ENCODE results near the gene KNDC1.

KNDC1 gene

DNA sequence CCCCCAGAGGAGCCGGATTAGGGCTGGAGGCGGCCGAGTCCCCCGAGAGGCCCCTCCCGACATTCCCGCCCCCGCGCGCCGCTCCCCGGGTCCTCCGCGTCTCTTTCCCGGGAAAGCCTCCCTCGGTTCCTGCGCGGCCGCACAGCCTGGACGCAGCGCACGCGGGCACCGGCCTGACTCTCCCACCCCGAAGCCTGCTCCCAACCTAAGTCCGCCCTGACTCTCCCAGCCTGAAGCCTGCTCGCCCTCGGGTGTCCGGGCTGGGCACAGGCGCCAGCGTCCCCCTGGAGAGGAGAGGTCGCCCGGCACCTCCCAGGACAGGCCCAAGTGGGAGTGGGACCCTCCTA is 77.2 kb downstream of the KNDC1 start:
- H3K4me3 ChIP-seq (ENCODE audit: insufficient read length, low read depth): peak overlapping the region; percentile 54
- H3K9me3 ChIP-seq (ENCODE audit: insufficient read depth, low read length): no peaks in the 10 kb centered on the region
- H3K4me1 ChIP-seq (ENCODE audit: insufficient read depth, insufficient read length): peaks cover 12% of the 10 kb centered on the region
- H3K9ac ChIP-seq (ENCODE audit: insufficient read length, low read depth): peak overlapping the region; percentile 72
- no peak for TF ChIP-seq YY1 (IDR thresholded peaks at IDR 0.05; ENCODE audit: insufficient read depth, insufficient read length)
- no peak for TF ChIP-seq ZNF274 (IDR thresholded peaks at IDR 0.05; ENCODE audit: low read depth, low read length)
- TF ChIP-seq SUZ12 (IDR thresholded peaks at IDR 0.05; ENCODE audit: extremely low read depth, insufficient read depth, insufficient read length): no peak
- no peak for DNase-seq (ENCODE audit: low read depth, low spot score)
- peaks cover 82% of the 10 kb centered on the region for H3K27me3 ChIP-seq (ENCODE audit: insufficient read depth, insufficient read length)
- no peaks in the 10 kb centered on the region for H3K36me3 ChIP-seq (ENCODE audit: insufficient read depth, insufficient read length, low read length)

DNA sequence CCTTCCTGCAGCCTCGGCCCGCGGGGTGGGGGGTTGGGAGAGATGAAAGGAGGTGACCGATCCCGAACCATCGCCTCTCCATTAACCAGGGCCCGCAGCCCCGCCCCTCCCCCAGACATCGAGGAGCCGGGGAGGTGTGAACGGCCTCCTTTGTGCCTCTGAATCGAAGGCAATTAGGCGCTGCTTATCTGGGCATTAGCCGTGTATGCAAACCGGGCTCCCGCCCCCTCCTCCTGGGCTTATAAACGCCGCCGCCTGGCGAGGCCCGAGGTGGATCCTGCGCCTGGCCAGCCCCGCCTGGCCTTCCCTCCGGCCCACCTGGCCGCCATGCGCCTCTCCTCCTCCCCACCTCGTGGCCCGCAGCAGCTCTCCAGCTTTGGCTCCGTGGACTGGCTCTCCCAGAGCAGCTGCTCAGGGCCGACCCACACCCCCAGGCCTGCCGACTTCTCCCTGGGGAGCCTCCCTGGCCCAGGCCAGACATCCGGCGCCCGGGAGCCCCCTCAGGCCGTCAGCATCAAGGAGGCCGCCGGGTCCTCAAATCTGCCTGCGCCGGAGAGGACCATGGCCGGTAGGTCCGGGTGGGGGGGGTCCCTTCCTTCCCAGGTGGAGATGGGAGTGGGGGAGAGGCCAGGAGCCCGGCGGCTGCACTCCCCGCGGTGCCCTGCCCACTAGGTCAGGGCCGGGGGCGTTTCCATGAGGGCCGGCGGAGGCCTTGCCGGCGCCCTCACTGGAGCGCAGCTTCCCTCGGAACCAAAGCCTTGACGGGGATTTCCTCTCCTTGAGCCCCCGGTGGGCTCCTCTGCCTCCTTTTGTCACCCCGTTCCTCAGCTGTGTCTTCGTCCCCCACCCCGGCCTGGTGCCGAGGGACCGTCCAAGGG is 77.8 kb downstream of the KNDC1 start, which contains the start of gene VENTX:
Gene VENTX (plus strand): TSS at position 268 of the 878 bp plus-strand sequence. CDS start 60 bp downstream, at position 328.
- Histone ChIP-seq H3K4me3 (ENCODE audit: insufficient read length, low read depth) (peak within 1 kb of the TSS; percentile 54), H3K27me3 (ENCODE audit: insufficient read depth, insufficient read length) (peaks cover 87% of the 10 kb centered on the region), H3K9me3 (ENCODE audit: insufficient read depth, low read length) (no peaks in the 10 kb centered on the region), H3K9ac (ENCODE audit: insufficient read length, low read depth) (peak within 1 kb of the TSS; percentile 72), H3K36me3 (ENCODE audit: insufficient read depth, insufficient read length, low read length) (no peaks in the 10 kb centered on the region), H3K4me1 (ENCODE audit: insufficient read depth, insufficient read length) (peaks cover 12% of the 10 kb centered on the region)
- peak; percentile 80 for DNase-seq (ENCODE audit: low read depth, low spot score)
- TF ChIP-seq ZNF274 (IDR thresholded peaks at IDR 0.05; ENCODE audit: low read depth, low read length): no peak
- TF ChIP-seq YY1 (IDR thresholded peaks at IDR 0.05; ENCODE audit: insufficient read depth, insufficient read length): no peak
- no peak for TF ChIP-seq SUZ12 (IDR thresholded peaks at IDR 0.05; ENCODE audit: extremely low read depth, insufficient read depth, insufficient read length)

DNA sequence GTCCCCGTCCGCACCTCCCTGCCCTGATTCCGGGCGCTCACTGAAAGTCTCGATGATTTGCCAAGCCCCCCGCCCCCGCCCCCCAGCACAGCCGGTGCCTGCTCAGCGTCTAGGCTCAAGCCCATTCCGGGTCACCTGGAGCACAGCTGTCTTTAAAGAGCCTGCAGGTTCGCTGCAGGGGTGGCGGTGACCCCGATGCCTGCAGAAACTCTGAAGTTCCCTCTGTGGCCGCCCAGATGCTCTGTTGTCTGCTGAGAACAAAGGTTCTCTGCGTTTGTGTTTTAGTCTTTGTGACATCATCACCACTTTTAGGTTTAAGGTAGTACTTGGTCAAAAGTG is 78.4 kb downstream of the KNDC1 start:
- Histone ChIP-seq H3K4me1 (ENCODE audit: insufficient read depth, insufficient read length) (peaks cover 9% of the 10 kb centered on the region), H3K27me3 (ENCODE audit: insufficient read depth, insufficient read length) (peaks cover 87% of the 10 kb centered on the region), H3K9me3 (ENCODE audit: insufficient read depth, low read length) (no peaks in the 10 kb centered on the region), H3K36me3 (ENCODE audit: insufficient read depth, insufficient read length, low read length) (no peaks in the 10 kb centered on the region), H3K9ac (ENCODE audit: insufficient read length, low read depth) (peak overlapping the region; percentile 72), H3K4me3 (ENCODE audit: insufficient read length, low read depth) (peak overlapping the region; percentile 50)
- TF ChIP-seq ZNF274 (IDR thresholded peaks at IDR 0.05; ENCODE audit: low read depth, low read length): no peak
- TF ChIP-seq SUZ12 (IDR thresholded peaks at IDR 0.05; ENCODE audit: extremely low read depth, insufficient read depth, insufficient read length): no peak
- no peak for TF ChIP-seq YY1 (IDR thresholded peaks at IDR 0.05; ENCODE audit: insufficient read depth, insufficient read length)
- no peak for DNase-seq (ENCODE audit: low read depth, low spot score)

GRCh38 chr10:133239990-133240389 is 80.0 kb downstream of the KNDC1 start:
- DNase-seq (ENCODE audit: low read depth, low spot score): no peak
- Histone ChIP-seq H3K9me3 (ENCODE audit: insufficient read depth, low read length) (no peaks in the 10 kb centered on the region), H3K4me3 (ENCODE audit: insufficient read length, low read depth) (no peak overlapping the region), H3K36me3 (ENCODE audit: insufficient read depth, insufficient read length, low read length) (no peaks in the 10 kb centered on the region), H3K27me3 (ENCODE audit: insufficient read depth, insufficient read length) (peaks cover 85% of the 10 kb centered on the region), H3K4me1 (ENCODE audit: insufficient read depth, insufficient read length) (peaks cover 8% of the 10 kb centered on the region), H3K9ac (ENCODE audit: insufficient read length, low read depth) (no peak overlapping the region)
- TF ChIP-seq ZNF274 (IDR thresholded peaks at IDR 0.05; ENCODE audit: low read depth, low read length) (no peak), YY1 (IDR thresholded peaks at IDR 0.05; ENCODE audit: insufficient read depth, insufficient read length) (no peak), SUZ12 (IDR thresholded peaks at IDR 0.05; ENCODE audit: extremely low read depth, insufficient read depth, insufficient read length) (no peak)

DNA sequence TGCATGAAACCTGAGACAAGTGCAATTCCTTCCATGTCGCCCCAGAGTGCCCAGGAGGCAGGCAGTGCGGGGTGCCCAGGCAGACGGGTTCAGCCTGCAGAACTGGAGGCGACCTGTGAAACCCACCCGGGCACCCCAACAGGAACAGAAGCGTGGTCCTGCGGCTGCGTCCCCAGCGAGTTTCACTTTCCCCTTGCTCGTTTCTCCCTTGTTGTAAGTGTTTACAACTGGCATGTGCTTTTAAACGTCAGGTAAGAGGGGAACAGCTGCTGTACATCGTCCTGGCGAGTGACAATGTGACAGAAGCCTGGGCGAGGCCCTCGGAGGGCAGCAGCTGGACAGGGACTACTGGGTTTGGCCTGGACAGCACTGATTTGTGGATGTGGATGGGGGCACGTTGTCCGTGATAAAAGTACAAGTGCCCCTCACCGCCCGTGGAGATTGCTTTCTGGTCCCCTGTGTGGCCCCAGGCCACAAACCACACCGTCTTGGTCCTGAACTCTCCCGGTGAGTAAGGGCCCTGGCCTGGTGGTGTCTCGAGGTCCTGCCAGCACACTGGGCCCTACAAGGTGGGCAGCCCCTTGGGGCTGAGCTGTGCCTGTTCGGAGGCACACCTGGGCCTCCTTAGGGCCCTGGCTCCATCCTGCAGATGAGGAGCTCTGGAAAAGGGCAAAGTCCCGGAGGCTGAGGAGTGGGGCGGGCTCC is 81.6 kb downstream of the KNDC1 start:
- Histone ChIP-seq H3K36me3 (ENCODE audit: insufficient read depth, insufficient read length, low read length) (no peaks in the 10 kb centered on the region), H3K4me3 (ENCODE audit: insufficient read length, low read depth) (no peak overlapping the region), H3K27me3 (ENCODE audit: insufficient read depth, insufficient read length) (peaks cover 72% of the 10 kb centered on the region), H3K4me1 (ENCODE audit: insufficient read depth, insufficient read length) (peaks cover 11% of the 10 kb centered on the region), H3K9ac (ENCODE audit: insufficient read length, low read depth) (no peak overlapping the region), H3K9me3 (ENCODE audit: insufficient read depth, low read length) (no peaks in the 10 kb centered on the region)
- TF ChIP-seq ZNF274 (IDR thresholded peaks at IDR 0.05; ENCODE audit: low read depth, low read length) (no peak), SUZ12 (IDR thresholded peaks at IDR 0.05; ENCODE audit: extremely low read depth, insufficient read depth, insufficient read length) (no peak), YY1 (IDR thresholded peaks at IDR 0.05; ENCODE audit: insufficient read depth, insufficient read length) (no peak)
- no peak for DNase-seq (ENCODE audit: low read depth, low spot score)

GRCh38 chr10:133242611-133243356 is 82.8 kb downstream of the KNDC1 start:
- Histone ChIP-seq H3K4me1 (ENCODE audit: insufficient read depth, insufficient read length) (peaks cover 9% of the 10 kb centered on the region), H3K36me3 (ENCODE audit: insufficient read depth, insufficient read length, low read length) (no peaks in the 10 kb centered on the region), H3K9ac (ENCODE audit: insufficient read length, low read depth) (no peak overlapping the region), H3K27me3 (ENCODE audit: insufficient read depth, insufficient read length) (peaks cover 63% of the 10 kb centered on the region), H3K4me3 (ENCODE audit: insufficient read length, low read depth) (no peak overlapping the region), H3K9me3 (ENCODE audit: insufficient read depth, low read length) (no peaks in the 10 kb centered on the region)
- TF ChIP-seq ZNF274 (IDR thresholded peaks at IDR 0.05; ENCODE audit: low read depth, low read length): no peak
- no peak for DNase-seq (ENCODE audit: low read depth, low spot score)

DNA sequence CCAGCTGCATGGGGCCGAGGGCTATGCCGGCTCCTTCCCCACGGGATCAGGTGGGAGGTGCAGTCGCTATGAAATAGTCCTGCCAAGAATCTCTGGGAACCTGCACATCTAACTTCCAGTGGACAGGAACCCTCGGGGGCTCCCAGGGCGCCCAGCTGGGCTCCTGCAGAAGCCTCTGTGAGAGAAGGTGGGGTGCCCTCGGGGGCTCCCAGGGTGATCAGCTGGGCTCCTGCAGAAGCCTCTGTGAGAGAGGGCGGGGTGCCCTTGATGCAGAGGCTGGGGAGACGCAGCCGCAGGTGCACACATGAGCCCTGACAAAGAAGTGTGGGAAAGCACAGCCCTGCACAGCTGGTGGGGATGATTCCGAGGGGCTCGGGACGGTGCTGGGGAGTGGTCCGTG is 83.6 kb downstream of the KNDC1 start:
- Histone ChIP-seq H3K36me3 (ENCODE audit: insufficient read depth, insufficient read length, low read length) (no peaks in the 10 kb centered on the region), H3K27me3 (ENCODE audit: insufficient read depth, insufficient read length) (peaks cover 57% of the 10 kb centered on the region), H3K9ac (ENCODE audit: insufficient read length, low read depth) (no peak overlapping the region), H3K4me3 (ENCODE audit: insufficient read length, low read depth) (no peak overlapping the region), H3K9me3 (ENCODE audit: insufficient read depth, low read length) (no peaks in the 10 kb centered on the region), H3K4me1 (ENCODE audit: insufficient read depth, insufficient read length) (peaks cover 9% of the 10 kb centered on the region)
- TF ChIP-seq SUZ12 (IDR thresholded peaks at IDR 0.05; ENCODE audit: extremely low read depth, insufficient read depth, insufficient read length): no peak
- no peak for TF ChIP-seq ZNF274 (IDR thresholded peaks at IDR 0.05; ENCODE audit: low read depth, low read length)
- no peak for TF ChIP-seq YY1 (IDR thresholded peaks at IDR 0.05; ENCODE audit: insufficient read depth, insufficient read length)
- DNase-seq (ENCODE audit: low read depth, low spot score): no peak
